Measurements from ENCODE around the gene TAS2R4. TPM values are rescaled to one million over a fixed set of nuclear protein-coding genes. Genes with fewer than 3 reads are reported as not detected.
"Not testable (repeated sequence)": the region's sequence is repeated elsewhere in the genome, so short reads cannot be mapped to it uniquely, and the experiment has no call there.

The TAS2R4 gene
- total RNA-seq, 1 experiment from 2014 or later = 1.3 TPM

DNA sequence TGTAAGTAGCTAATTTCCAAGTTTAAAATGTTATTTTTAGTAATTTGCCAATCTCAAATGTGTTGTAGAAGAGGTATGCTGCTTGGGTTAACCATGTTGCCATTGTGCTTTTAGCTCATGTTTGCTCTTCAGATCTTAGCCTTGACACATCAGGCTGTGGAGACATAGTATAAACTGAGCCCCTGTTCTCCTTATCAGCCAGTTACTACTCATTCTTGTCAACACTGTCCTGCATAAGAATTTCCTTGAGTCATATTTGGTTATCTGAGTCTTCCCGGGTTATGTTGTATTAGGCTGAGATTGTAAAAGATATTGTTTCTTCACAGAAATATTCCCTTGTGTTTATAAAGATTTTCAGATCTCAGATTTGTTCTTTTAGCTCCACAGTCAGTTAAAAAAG is 34.2 kb upstream of the TAS2R4 start:
- Histone ChIP-seq H3K4me3 (ENCODE audit: low read length) (no peak overlapping the region), H3K4me1 (ENCODE audit: low read length) (peaks cover 16% of the 10 kb centered on the region), H3K9ac (ENCODE audit: low read length) (no peak overlapping the region), H3K79me2 (ENCODE audit: low read length) (peaks cover 64% of the 10 kb centered on the region), H3K27ac (ENCODE audit: low read length) (no peak overlapping the region), H2AFZ (ENCODE audit: low read length) (no peak overlapping the region), H4K20me1 (ENCODE audit: insufficient read depth, low read depth, low read length) (no peaks in the 10 kb centered on the region), H3K4me2 (ENCODE audit: low read depth, low read length, poor library complexity, severe bottlenecking) (no peak overlapping the region), H3K9me3 (ENCODE audit: low read length) (no peaks in the 10 kb centered on the region), H3K27me3 (ENCODE audit: low read length) (no peaks in the 10 kb centered on the region), H3K9me2 (replicated peaks; ENCODE audit: insufficient read depth, low read length) (no peaks in the 10 kb centered on the region), H3K36me3 (ENCODE audit: insufficient read depth, low read length) (peaks cover 76% of the 10 kb centered on the region)
- DNase-seq = no peak

GRCh38 chr7:141744131-141744530 is 32.3 kb upstream of the TAS2R4 start:
- Histone ChIP-seq H3K27me3 (ENCODE audit: low read length) (no peaks in the 10 kb centered on the region), H3K4me3 (ENCODE audit: low read length) (no peak overlapping the region), H3K9ac (ENCODE audit: low read length) (no peak overlapping the region), H3K9me2 (replicated peaks; ENCODE audit: insufficient read depth, low read length) (no peaks in the 10 kb centered on the region), H4K20me1 (ENCODE audit: insufficient read depth, low read depth, low read length) (no peaks in the 10 kb centered on the region), H3K4me1 (ENCODE audit: low read length) (peaks cover 13% of the 10 kb centered on the region), H3K9me3 (ENCODE audit: low read length) (no peaks in the 10 kb centered on the region), H3K4me2 (ENCODE audit: low read depth, low read length, poor library complexity, severe bottlenecking) (no peak overlapping the region), H2AFZ (ENCODE audit: low read length) (no peak overlapping the region), H3K79me2 (ENCODE audit: low read length) (peaks cover 53% of the 10 kb centered on the region), H3K27ac (ENCODE audit: low read length) (no peak overlapping the region), H3K36me3 (ENCODE audit: insufficient read depth, low read length) (peaks cover 93% of the 10 kb centered on the region)
- no peak for DNase-seq

DNA sequence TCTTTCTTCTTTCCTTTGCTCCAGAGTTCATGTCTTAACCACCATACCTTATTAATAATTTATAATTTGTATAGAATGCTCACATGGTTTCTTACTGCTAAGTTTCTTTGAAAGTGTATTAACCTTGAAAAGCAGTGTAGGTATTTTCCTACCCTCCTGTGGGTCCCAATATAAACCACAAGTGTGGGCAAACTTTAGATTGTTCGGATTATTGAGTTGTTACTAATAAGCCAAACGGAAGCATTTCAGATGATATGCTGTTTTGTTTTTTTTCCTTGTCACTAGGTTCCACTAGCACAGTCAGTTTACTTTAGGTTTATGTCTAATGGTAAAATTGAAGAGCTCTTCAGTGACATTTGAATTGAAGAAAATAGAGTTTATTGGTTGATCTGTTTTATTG is 28.1 kb upstream of the TAS2R4 start:
- H3K36me3 ChIP-seq (ENCODE audit: insufficient read depth, low read length) = peaks cover 96% of the 10 kb centered on the region
- H3K9me2 ChIP-seq (replicated peaks; ENCODE audit: insufficient read depth, low read length) = no peaks in the 10 kb centered on the region
- no peaks in the 10 kb centered on the region for H4K20me1 ChIP-seq (ENCODE audit: insufficient read depth, low read depth, low read length)
- no peaks in the 10 kb centered on the region for H3K4me1 ChIP-seq (ENCODE audit: low read length)
- peaks cover 17% of the 10 kb centered on the region for H3K79me2 ChIP-seq (ENCODE audit: low read length)
- no peak overlapping the region for H2AFZ ChIP-seq (ENCODE audit: low read length)
- H3K9me3 ChIP-seq (ENCODE audit: low read length) = peaks cover 20% of the 10 kb centered on the region
- H3K4me2 ChIP-seq (ENCODE audit: low read depth, low read length, poor library complexity, severe bottlenecking) = no peak overlapping the region
- no peak for DNase-seq
- no peak overlapping the region for H3K4me3 ChIP-seq (ENCODE audit: low read length)
- no peak overlapping the region for H3K9ac ChIP-seq (ENCODE audit: low read length)
- no peak overlapping the region for H3K27ac ChIP-seq (ENCODE audit: low read length)
- H3K27me3 ChIP-seq (ENCODE audit: low read length) = no peaks in the 10 kb centered on the region

DNA sequence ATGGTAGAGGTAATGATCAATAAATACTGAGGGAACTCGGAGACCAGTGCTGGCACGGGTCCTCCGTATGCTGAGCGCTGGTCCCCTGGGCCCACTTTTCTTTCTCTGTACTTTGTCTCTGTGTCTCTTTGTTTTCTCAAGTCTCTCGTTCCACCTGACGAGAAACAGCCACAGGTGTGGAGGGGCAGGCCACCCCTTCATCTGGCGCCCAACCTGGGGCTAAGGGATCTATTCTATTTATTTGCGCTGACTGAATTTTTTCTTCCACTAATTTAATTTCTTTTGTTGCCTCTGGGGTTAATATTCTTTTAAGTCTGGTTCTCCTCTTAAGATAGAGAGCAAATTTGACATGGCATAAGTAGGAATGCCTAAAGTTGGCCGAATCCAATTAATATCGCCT is 24.6 kb upstream of the TAS2R4 start:
- not testable (repeated sequence) for H3K27ac ChIP-seq (ENCODE audit: low read length); H3K4me2 ChIP-seq (ENCODE audit: low read depth, low read length, poor library complexity, severe bottlenecking); H3K27me3 ChIP-seq (ENCODE audit: low read length); H3K9me2 ChIP-seq (replicated peaks; ENCODE audit: insufficient read depth, low read length); H2AFZ ChIP-seq (ENCODE audit: low read length); H4K20me1 ChIP-seq (ENCODE audit: insufficient read depth, low read depth, low read length); H3K79me2 ChIP-seq (ENCODE audit: low read length); H3K4me3 ChIP-seq (ENCODE audit: low read length); H3K4me1 ChIP-seq (ENCODE audit: low read length); H3K9ac ChIP-seq (ENCODE audit: low read length)
- peak; percentile 61 for DNase-seq
- Histone ChIP-seq H3K36me3 (ENCODE audit: insufficient read depth, low read length) (peaks cover 67% of the 10 kb centered on the region), H3K9me3 (ENCODE audit: low read length) (peaks cover 20% of the 10 kb centered on the region)

- Histone ChIP-seq H3K4me3 (ENCODE audit: low read length) (no peak overlapping the region), H3K36me3 (ENCODE audit: insufficient read depth, low read length) (peaks cover 64% of the 10 kb centered on the region), H3K27me3 (ENCODE audit: low read length) (no peaks in the 10 kb centered on the region), H2AFZ (ENCODE audit: low read length) (no peak overlapping the region), H4K20me1 (ENCODE audit: insufficient read depth, low read depth, low read length) (no peaks in the 10 kb centered on the region), H3K9ac (ENCODE audit: low read length) (no peak overlapping the region), H3K4me1 (ENCODE audit: low read length) (no peaks in the 10 kb centered on the region), H3K4me2 (ENCODE audit: low read depth, low read length, poor library complexity, severe bottlenecking) (no peak overlapping the region), H3K9me3 (ENCODE audit: low read length) (peaks cover 20% of the 10 kb centered on the region), H3K79me2 (ENCODE audit: low read length) (no peaks in the 10 kb centered on the region), H3K27ac (ENCODE audit: low read length) (no peak overlapping the region), H3K9me2 (replicated peaks; ENCODE audit: insufficient read depth, low read length) (no peaks in the 10 kb centered on the region)
- peak; percentile 49 for DNase-seq
Observed at GRCh38 chr7:141752634-141753033, 23.8 kb upstream of the TAS2R4 start.

DNA sequence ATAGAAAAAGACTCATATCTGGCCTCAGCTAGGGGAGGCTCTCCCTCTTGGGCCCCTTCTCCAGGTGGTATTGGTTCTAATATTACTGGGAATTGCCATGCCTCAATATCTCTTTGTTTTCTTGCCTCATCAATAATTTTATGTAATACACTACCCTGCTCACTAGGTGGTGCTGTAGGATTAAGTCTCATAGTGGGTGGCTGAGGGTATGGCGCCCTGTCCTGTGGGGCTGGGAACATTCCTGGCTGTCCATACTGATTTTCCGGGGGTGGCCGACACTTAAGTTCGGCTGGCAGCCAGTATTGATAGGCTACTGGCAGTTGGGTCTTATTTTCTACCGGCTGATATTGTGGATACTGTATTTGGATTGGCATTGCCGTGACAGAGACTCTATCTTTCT is 21.5 kb upstream of the TAS2R4 start:
- H3K27me3 ChIP-seq (ENCODE audit: low read length) = no peaks in the 10 kb centered on the region
- H3K4me2 ChIP-seq (ENCODE audit: low read depth, low read length, poor library complexity, severe bottlenecking) = no peak overlapping the region
- H2AFZ ChIP-seq (ENCODE audit: low read length) = no peak overlapping the region
- no peak overlapping the region for H3K27ac ChIP-seq (ENCODE audit: low read length)
- no peak overlapping the region for H3K4me3 ChIP-seq (ENCODE audit: low read length)
- peaks cover 18% of the 10 kb centered on the region for H3K9me3 ChIP-seq (ENCODE audit: low read length)
- DNase-seq = peak; percentile 77
- peaks cover 47% of the 10 kb centered on the region for H3K36me3 ChIP-seq (ENCODE audit: insufficient read depth, low read length)
- H4K20me1 ChIP-seq (ENCODE audit: insufficient read depth, low read depth, low read length) = no peaks in the 10 kb centered on the region
- no peaks in the 10 kb centered on the region for H3K79me2 ChIP-seq (ENCODE audit: low read length)
- no peak overlapping the region for H3K9ac ChIP-seq (ENCODE audit: low read length)
- H3K9me2 ChIP-seq (replicated peaks; ENCODE audit: insufficient read depth, low read length) = no peaks in the 10 kb centered on the region
- no peaks in the 10 kb centered on the region for H3K4me1 ChIP-seq (ENCODE audit: low read length)

DNA sequence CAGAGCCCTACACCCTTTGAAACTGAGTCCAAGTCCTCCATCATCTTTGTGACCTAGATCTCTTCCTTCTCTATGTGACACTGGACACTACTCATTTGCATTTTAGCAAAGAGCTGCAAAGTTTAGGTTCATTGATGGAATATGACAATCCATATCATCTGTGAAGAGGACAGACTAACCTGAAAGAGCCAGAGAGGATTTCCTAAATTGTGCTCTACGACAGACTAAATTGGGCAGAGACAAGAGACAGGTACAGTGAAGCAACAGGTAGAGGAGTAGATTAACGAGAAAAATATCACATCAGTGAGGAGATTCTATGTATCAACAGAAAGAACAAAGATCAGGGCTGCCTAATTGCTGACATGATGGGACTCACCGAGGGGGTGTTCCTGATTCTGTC is 12.7 kb upstream of the TAS2R4 start, which contains the start of gene TAS2R3:
TAS2R3 (plus strand) TSS at position 301 of the 400 bp plus-strand sequence; CDS start at position 363, 62 bp downstream.
- no peaks in the 10 kb centered on the region for H3K27me3 ChIP-seq (ENCODE audit: low read length)
- no peak within 1 kb of the TSS for H3K27ac ChIP-seq (ENCODE audit: low read length)
- no peak within 1 kb of the TSS for H2AFZ ChIP-seq (ENCODE audit: low read length)
- H3K36me3 ChIP-seq (ENCODE audit: insufficient read depth, low read length) = peaks cover 3% of the 10 kb centered on the region; the same call in 1 of the 2 replicates
- DNase-seq = no peak
- H3K9ac ChIP-seq (ENCODE audit: low read length) = no peak within 1 kb of the TSS
- H3K4me2 ChIP-seq (ENCODE audit: low read depth, low read length, poor library complexity, severe bottlenecking) = no peak within 1 kb of the TSS
- no peaks in the 10 kb centered on the region for H3K9me2 ChIP-seq (replicated peaks; ENCODE audit: insufficient read depth, low read length)
- H4K20me1 ChIP-seq (ENCODE audit: insufficient read depth, low read depth, low read length) = no peaks in the 10 kb centered on the region
- H3K9me3 ChIP-seq (ENCODE audit: low read length) = no peaks in the 10 kb centered on the region
- H3K79me2 ChIP-seq (ENCODE audit: low read length) = no peaks in the 10 kb centered on the region
- H3K4me1 ChIP-seq (ENCODE audit: low read length) = no peaks in the 10 kb centered on the region
- no peak within 1 kb of the TSS for H3K4me3 ChIP-seq (ENCODE audit: low read length)

DNA sequence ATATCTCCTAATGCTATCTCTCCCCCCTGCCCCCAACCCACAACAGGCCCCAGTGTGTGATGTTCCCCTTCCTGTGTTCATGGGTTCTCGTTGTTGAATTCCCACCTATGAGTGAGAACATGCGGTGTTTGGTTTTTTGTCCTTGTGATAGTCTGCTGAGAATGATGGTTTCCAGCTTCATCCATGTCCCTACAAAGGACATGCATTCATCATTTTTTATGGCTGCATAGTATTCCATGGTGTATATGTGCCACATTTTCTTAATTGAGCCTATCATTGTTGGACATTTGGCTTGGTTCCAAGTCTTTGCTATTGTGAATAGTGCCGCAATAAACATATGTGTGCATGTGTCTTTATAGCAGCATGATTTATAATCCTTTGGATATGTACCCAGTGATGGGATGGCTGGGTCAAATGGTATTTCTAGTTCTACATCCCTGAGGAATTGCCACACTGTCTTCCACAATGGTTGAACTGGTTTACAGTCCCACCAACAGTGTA is 6.3 kb upstream of the TAS2R4 start:
- H3K27me3 ChIP-seq (ENCODE audit: low read length); H4K20me1 ChIP-seq (ENCODE audit: insufficient read depth, low read depth, low read length); H3K4me2 ChIP-seq (ENCODE audit: low read depth, low read length, poor library complexity, severe bottlenecking); H3K27ac ChIP-seq (ENCODE audit: low read length); H3K9me3 ChIP-seq (ENCODE audit: low read length); H3K4me3 ChIP-seq (ENCODE audit: low read length); H2AFZ ChIP-seq (ENCODE audit: low read length); H3K9me2 ChIP-seq (replicated peaks; ENCODE audit: insufficient read depth, low read length); H3K36me3 ChIP-seq (ENCODE audit: insufficient read depth, low read length); DNase-seq; H3K79me2 ChIP-seq (ENCODE audit: low read length); H3K4me1 ChIP-seq (ENCODE audit: low read length); H3K9ac ChIP-seq (ENCODE audit: low read length): not testable (repeated sequence)

Measured in Karpas-422 (cell line).